PC-9 (cell line): ENCODE measurements around the gene TMX4. TPM values are rescaled to one million over a fixed set of nuclear protein-coding genes. Genes with fewer than 3 reads are reported as not detected.

ENCODE experiments used
- BruUV-seq: library from RNA; stranded (reverse); fragments of 400-500 nt; replicated peaks from 2 replicates; lab custom pipeline; 2021; lab: Mats Ljungman, UMichigan
- CTCF ChIA-PET: fragments of 300-600 bp; sonication (Branson Sonifier 250); formaldehyde crosslinking; loops from one replicate; lab custom pipeline; 2022; ENCODE audit warnings: antibody characterized with exemption; lab: Charles Lee
- POLR2A ChIA-PET: fragments of 300-600 bp; sonication (Branson Sonifier 250); formaldehyde crosslinking; loops from one replicate; lab custom pipeline; 2022; ENCODE audit warnings: antibody characterized with exemption; ENCODE audit not compliant: unreplicated experiment; lab: Charles Lee
- DNase-seq, 2 experiments: peaks; one replicate each; pipeline versions ENCODE4 v3.0.0 to v3.0.0-alpha.2; 2015 to 2022; ENCODE audit warnings: mixed read lengths in 1 of 2
- H2AFZ ChIP-seq: fragments of 200-600 bp; sonication (generic); 2 replicates; pipeline ENCODE4 v1.8.1; 2017; ENCODE audit warnings: antibody characterized with exemption
- H3F3A ChIP-seq: fragments of 200-600 bp; sonication (generic); 2 replicates; pipeline ENCODE4 v1.8.1; 2017; ENCODE audit warnings: antibody characterized with exemption, mild to moderate bottlenecking, low read depth; ENCODE audit not compliant: insufficient read depth
- H3K27ac ChIP-seq: fragments of 200-600 bp; sonication (generic); 2 replicates; pipeline ENCODE4 v1.6.1; 2016; ENCODE audit warnings: mixed run types
- H3K27me3 ChIP-seq: fragments of 200-600 bp; sonication (generic); 2 replicates; pipeline ENCODE4 v1.6.1; 2016; ENCODE audit warnings: low read depth, mixed run types; ENCODE audit not compliant: insufficient read depth
- H3K36me3 ChIP-seq: fragments of 200-600 bp; sonication (generic); 2 replicates; pipeline ENCODE4 v1.6.1; 2016; ENCODE audit warnings: low read depth, mixed run types
- H3K4me1 ChIP-seq: fragments of 200-600 bp; sonication (generic); replicated peaks from 2 replicates; pipeline ENCODE4 v1.6.1; 2016; ENCODE audit warnings: mixed run types; ENCODE audit not compliant: insufficient read depth
- H3K4me2 ChIP-seq: fragments of 200-600 bp; sonication (generic); 2 replicates; pipeline ENCODE4 v1.6.1; 2017; ENCODE audit warnings: mixed run types
- H3K4me3 ChIP-seq: fragments of 200-600 bp; sonication (generic); 2 replicates; pipeline ENCODE4 v1.6.1; 2016; ENCODE audit warnings: mixed run types
- H3K79me2 ChIP-seq: fragments of 200-600 bp; sonication (generic); 2 replicates; pipeline ENCODE4 v1.6.1; 2017; ENCODE audit warnings: low read depth, mixed run types
- H3K9me2 ChIP-seq: fragments of 200-600 bp; sonication (generic); 2 replicates; pipeline ENCODE4 v1.8.1; 2017; ENCODE audit warnings: mild to moderate bottlenecking; ENCODE audit not compliant: insufficient read depth
- H3K9me3 ChIP-seq: fragments of 200-600 bp; sonication (generic); 2 replicates; pipeline ENCODE4 v1.8.1; 2016; ENCODE audit warnings: low read depth; ENCODE audit not compliant: insufficient read depth
- H4K20me1 ChIP-seq: fragments of 200-600 bp; sonication (generic); 2 replicates; pipeline ENCODE4 v1.8.1; 2017; ENCODE audit not compliant: insufficient read depth
- EZH2 ChIP-seq: fragments of 200-600 bp; sonication (generic); IDR thresholded peaks from 2 replicates; pipeline ENCODE4 v1.8.0; 2017; ENCODE audit warnings: antibody characterized with exemption, low read depth
- intact Hi-C: fragments of 100-400 bp; cut with micrococcal nuclease; formaldehyde crosslinking; loops from one replicate; pipeline ENCODE4 v1.10.0; 2022; ENCODE audit not compliant: unreplicated experiment
- total RNA-seq: library from RNA; stranded (reverse); gene quantifications from 2 replicates; pipeline ENCODE4 v1.2.3, GENCODE V29; 2021

TMX4 gene
- total RNA-seq, 1 experiment from 2014 or later = 7.5 TPM

DNA sequence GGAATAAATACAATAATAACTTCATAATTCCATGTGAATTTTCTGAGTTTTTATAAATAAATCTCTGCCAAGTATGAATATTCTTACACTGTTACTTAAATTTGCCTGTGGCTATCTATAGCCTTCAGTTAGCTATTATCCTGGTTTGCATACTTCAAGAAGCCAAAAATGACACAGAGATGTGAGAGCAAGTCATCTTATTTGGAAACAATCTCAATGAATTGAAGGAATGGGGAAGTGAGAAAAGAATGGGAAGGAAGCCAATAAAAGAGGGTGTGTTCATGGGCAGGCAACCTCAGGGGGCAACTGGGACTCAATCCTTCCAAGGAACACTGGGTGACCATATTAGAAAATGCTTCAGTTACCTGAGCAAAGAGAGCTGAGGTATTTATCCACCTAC, 89.2 kb downstream of the TMX4 start:
- H3K27ac ChIP-seq = no peak overlapping the region
- H3K9me3 ChIP-seq = no peaks in the 10 kb centered on the region
- ChIA-PET POLR2A (no interaction called here), CTCF (no interaction called here)
- H3K79me2 ChIP-seq = no peaks in the 10 kb centered on the region
- H3K9me2 ChIP-seq = no peaks in the 10 kb centered on the region
- no peaks in the 10 kb centered on the region; the same call in 1 of the 2 replicates for H4K20me1 ChIP-seq
- no peak overlapping the region for H2AFZ ChIP-seq
- no peak for TF ChIP-seq EZH2
- H3K27me3 ChIP-seq = no peaks in the 10 kb centered on the region
- H3F3A ChIP-seq = no peaks in the 10 kb centered on the region
- DNase-seq = no peak
- no peak overlapping the region for H3K4me3 ChIP-seq
- intact Hi-C loops = loop anchor here (10.0 kb wide), 1 partner anchor 374 kb away; no protein-coding TSS in a partner anchor
- BruUV-seq = no TSS peak
- H3K4me2 ChIP-seq = no peak overlapping the region
- no peaks in the 10 kb centered on the region for H3K36me3 ChIP-seq
- no peaks in the 10 kb centered on the region for H3K4me1 ChIP-seq

Other genes starting within 250 kb of the TMX4 start
- gene HAO1, start 79.3 kb downstream of the TMX4 start, total RNA-seq = not detected in 2 replicates
- gene PLCB1, start 112.5 kb upstream of the TMX4 start, total RNA-seq = not detected in 2 replicates